T1000 (cell line): ENCODE data around the gene HECTD2.
"Not testable (repeated sequence)": the region's sequence is repeated elsewhere in the genome, so short reads cannot be mapped to it uniquely, and the experiment has no call there.

ENCODE experiments used
- DNase-seq: peaks from one replicate; lab custom pipeline; 2025; ENCODE audit warnings: mixed read lengths; lab: John Stamatoyannopoulos, UW

HECTD2 gene

DNA sequence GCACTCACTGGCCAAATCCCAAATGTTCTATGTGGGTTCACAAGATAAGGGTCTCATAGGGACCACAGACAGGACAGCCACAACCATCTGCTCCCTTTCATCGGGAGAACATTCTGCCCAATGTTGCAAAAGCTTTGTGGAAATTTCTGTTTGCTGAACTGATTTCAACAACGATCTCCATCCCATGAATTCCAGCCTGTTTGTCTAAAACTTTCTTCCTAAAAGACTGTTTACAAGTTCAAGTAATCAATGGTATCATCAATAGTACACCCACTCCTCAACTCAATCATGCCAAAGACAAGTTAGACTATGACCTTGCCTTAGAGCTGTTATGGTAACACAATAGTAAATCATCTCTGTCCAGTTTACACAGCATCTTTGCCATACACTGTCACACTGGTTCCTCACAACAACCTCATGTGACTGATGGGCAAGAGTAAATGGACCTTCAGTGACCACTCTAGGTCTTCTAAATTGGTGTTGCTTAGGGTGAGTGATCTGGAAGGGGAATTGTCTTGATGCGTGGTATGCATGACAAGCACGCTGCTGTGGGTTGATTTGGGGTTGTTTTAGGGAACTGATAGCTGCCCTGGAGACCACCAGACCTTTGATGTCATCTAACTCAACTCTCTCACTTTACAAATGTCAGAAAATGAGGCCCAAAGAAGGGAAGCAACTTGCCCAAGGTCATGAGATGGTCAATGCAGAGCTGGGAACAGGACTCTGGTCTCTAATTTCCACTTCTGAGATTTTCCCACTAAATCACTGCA is 127.7 kb downstream of the HECTD2 start:
- no peak for DNase-seq

DNA sequence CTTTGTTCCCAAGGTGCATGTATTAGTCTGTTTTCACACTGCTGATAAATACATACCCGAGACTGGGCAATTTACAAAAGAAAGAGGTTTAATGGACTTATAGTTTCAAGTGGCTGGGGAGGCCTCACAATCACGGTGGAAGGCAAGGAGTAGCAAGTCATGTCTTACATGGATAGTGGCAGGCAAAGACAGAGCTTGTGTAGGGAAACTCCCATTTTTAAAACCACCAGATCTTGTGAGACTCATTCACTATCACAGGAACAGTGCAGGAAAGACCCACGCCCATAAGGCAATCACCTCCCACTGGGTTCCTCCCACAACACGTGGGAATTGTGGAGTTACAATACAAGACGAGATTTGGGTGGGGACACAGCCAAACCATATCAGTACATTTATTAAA is 129.8 kb downstream of the HECTD2 start:
- DNase-seq: no peak

DNA sequence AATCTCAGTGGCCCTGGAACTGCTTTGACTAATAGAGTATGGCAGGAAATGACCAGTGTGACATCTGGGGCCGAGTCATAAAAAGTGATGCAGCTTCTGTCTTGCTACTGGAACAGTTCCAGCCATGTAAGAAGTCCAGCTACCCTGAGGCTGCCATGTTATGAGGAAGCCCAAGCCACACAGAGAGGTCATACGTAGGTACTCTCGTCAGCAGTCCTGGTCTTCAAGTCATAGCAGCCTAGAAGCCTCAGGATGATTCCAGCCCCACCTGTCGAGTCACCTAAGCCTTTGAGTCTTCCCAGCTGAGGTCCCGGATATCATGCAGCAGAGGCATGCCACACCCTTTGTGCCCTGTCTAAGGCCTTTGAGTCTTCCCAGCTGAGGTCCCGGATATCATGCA is 130.6 kb downstream of the HECTD2 start:
- peak; percentile 37 for DNase-seq

DNA sequence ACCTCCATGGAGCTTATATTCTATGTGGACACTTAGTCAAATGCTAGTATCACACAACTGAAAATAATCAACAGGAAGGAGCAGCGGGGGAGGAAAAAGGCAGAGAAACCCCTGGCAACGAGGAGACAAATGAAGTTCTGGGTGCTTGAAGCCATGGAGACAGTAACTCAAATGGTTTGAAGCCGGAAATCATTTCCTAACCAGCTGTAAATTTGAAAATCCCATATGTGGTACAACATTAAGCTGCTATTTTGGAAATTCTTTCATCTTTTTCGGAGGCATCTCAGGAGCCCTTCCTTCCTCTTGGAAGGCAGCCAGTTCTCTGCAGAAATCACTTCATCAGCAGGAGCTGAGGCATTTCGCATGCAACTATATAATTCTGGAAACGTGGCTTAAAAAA is 131.3 kb downstream of the HECTD2 start:
- DNase-seq: no peak

DNA sequence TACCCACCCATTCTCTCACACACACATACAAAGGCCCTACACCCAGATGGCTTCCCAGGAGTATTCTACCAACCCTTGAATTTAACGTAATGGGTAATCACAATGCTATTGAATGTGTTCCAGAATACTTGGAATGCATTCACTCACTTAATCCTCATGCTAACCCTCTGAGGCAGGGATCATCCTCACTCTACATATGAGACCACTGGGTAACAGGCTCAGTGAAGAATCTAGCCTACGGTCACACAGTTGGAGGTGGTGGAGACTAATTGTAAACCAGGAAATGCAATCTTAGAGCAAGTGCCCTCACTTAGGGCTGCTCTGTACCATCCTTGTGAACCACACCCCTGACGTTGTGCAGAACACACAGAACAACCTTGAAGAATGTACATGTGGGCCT is 135.2 kb downstream of the HECTD2 start:
- no peak for DNase-seq

DNA sequence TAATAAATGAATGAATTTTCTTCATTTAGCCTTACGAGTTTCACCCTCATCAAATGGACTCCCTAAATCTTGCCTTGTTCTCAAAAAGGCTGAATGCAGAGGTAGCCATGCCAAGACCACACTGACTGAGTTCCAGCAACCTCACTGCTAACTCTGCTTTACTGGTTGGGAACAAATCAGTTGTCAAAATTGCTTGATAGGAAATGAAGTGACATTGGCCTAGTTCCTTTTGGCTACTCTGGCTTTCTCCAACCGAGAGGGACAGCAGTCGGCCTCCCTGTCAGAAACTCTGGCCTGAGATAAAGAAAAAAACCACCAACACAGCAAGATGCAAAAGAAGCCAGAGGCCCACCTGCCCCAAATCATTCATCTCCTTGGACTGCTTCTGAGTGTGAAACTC is 135.7 kb downstream of the HECTD2 start:
- DNase-seq: no peak

DNA sequence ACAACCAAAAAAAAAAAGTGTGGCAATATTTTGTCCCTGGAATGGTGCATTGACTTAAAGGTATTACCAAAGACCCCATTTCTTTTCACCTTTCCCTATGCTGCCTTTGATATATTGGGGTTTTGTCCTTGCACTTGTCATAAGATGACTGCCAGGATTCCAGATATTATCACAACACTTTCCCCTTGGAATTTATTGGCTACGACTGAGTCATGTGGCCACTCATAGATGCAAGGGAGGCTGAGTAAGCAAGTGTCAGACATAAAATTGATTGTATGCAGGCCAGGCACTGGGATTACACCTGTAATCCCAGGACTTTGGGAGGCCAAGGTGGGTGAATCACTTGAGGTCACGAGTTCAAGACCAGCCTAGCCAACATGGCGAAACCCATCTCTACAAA is 139.1 kb downstream of the HECTD2 start:
- peak; percentile 28 for DNase-seq

DNA sequence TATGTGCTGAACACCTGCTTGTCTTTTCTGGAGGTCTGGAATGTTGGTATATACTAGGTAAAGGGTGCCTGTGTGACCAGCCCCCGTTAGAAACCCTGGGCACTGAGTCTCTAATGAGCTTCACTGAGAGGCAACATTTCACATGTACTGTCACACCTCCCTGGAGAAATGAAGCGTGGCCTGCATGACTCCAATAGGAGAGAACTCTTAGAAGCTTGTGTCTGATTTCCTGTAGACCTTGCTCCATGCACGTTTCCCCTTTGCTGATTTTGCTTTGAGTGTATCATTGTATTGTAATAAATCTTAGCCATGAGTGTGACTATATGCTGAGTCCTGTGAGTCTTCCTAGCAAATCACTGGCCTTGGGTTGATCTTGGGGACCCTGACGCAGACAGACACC is 139.9 kb downstream of the HECTD2 start:
- DNase-seq: no peak

DNA sequence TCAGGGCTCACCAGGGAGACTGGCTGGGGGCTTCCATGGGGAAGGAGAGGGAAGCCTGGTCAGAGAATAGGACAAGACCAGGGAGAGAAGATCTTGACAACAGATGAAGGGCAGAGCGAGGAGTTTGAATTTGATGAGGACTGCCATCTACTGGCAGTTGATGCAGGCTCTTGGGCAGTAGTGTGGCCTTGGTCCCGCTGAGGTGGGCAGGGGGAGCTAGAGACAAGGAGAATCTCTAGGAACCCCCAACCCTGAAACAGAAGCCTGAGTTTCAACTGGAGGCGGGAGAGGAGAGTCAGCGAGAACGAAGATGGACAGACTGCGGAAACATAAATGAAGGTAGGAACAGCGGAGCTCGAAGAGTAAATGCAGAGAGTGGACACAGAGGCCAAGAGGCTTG is 141.7 kb downstream of the HECTD2 start:
- DNase-seq: no peak

DNA sequence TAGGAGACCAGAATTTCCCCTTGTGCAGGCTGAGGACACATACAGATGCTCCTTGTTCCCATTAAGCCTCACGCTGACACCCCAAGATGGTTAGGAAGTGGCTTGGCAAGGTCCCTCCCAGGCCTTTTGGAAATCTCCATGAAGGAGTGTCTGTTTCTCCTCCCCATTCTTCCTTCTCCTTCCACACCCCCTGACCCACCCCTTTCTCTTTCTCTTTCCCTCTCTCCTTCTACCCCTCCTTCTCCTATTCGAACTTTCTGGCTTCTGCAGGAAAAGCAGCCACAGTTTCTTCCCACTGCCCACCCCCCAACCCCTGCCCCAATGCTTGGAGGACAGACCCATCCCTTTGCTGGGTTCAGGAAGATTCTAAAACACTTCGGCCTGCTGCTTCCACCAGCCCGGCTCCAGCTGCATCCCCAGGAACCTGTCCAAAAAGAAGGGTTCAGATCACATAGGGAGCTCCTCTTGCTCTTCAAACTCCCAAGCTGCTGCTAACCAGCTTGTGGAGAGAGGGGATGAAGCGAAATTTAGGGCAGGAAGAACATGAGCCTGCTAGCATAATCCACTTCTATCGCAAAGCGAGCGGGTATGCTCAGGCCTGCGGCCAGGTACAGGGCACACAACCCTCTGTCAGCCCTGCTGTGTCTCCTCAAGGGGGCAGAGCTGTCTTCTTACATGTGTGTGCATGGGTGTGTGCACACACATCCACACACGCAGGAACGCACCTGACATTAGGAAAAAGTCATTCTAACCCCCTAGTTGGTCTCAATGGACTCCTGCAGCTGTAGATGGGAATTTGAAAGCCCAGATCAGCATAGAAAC is 142.3 kb downstream of the HECTD2 start:
- no peak for DNase-seq

DNA sequence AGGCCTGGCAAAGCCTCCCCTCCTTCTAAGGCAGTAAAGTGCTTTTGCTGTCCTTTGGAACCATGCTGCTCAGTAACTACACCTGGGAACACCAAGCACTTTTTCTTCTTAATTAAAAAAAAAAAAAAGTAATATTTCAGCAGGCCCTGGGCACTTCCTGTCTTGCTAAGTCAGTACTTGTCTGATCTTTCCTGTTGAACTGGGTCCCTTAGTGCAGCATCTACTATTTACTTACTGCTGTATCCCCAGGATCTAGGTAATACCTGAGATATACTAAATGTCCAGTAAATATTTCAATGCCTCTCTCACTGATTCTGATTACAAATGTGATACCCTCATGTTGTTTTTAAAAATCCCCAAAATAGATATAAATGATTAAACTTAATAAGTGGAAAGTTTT is 145.3 kb downstream of the HECTD2 start:
- DNase-seq: no peak

DNA sequence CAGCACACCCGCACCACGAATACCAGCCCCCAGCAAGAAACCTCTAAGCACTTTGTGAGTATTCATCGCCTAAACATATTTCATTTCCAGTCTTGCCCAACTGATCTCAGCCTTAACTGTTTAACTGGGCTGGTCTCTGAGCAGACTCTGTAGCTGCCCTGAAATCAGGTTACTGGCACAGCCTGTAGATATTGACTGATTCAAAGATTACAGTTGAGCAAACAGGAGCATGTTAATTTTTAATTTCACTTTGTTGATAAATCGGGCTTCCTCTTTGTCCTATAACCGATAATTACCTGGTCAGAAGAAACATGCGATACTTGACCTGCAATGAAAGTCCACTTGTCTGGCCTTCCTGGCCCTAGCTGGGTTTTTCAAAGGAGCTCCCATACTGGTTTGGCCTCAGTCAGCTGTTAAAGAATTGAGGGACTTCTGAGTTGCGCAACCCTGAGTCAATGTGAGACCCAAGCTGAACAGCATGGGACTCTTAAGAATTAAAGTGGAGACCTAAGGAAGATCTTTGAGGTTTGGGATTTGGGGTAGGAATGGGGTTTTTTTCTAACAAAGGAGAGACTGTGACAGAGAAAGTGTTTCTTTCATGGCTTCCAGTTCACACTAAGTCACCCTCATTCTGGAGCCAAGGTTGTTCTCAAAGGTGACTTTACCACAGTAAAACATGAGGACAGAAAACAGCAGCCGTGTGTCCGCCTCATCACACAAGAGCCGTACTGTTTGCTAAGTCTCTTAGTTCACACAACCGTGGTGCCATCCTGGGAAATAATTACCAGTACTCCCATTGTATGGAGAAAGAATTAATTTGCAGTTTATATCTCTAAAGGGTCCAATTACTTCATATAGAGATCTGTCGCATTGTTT is 146.8 kb downstream of the HECTD2 start:
- no peak for DNase-seq

DNA sequence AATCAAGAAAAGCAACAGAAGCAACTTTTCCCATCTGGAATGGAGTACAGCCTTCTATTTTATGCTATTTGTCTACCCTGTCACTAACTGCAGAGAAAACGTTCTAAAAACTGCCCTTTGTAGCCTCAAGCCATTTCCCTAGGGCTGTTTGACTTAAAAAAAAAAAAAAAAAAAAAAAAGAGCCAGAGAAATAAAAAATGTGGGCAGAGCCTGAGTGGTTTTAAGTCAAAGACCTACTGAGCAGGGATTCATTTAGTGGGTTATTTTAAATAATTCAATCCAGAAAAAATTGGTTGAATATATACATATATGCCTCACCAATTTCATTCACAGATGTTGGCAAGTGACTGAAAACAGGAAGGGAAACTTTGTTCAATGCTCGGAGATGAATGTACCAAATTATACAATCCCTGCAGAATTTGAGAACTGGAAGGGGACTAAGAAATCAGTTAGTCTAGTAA is 147.5 kb downstream of the HECTD2 start:
- DNase-seq: no peak

DNA sequence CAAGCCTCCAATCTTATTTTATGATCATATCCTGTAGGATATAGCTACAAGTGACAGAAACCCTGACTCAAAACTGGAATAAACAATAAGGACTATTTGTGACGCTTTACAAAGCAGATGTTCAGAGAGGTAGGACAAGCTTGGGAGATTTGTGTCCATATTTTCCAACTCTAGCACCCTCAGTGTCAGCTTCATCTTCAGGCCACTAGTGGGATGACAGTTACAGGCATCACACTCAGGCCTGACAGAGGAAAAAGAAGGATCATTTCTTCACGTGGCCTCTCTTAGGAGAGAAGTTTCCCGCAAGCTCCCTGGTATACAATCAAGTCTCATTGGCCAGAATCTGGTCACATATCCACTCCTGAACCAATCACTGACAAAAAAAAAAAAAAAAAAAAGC is 148.3 kb downstream of the HECTD2 start:
- no peak for DNase-seq

DNA sequence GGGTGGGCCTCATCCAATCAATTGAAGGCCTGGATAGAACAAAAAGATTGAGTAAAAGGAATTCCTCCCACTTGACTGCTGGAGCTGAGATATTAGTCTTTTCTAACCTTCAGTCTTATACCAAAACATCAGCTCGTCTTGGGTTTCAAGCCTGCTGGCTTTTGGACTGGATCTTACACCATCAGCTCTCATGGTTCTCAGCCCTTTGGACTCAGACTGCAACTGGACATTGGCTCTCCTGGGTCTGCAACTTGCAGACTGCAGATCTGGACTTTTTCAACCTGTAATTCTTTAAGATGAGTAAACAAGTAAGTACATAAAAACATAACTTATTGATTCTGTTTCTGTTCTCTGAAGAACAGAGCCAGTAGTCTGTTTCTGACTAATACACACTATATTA is 149.0 kb downstream of the HECTD2 start:
- no peak for DNase-seq

DNA sequence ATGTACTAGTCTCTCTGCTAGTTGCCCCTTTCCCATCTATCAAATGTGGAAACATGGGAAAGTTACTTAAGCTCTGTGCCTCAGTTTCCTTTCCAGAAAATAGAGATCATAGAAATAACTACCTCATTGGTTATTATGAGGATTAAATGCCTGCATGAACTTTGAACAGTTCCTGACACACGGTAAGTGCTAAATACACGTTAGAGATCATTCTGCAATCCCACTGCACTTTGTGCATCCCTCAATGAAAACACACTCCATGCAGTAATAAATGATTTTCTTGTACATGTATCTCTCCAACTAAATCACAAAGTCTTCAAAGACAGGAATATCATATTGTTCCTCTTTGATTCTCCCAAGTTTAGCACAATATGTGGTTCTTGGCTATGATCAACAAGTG is 149.6 kb downstream of the HECTD2 start:
- no peak for DNase-seq

DNA sequence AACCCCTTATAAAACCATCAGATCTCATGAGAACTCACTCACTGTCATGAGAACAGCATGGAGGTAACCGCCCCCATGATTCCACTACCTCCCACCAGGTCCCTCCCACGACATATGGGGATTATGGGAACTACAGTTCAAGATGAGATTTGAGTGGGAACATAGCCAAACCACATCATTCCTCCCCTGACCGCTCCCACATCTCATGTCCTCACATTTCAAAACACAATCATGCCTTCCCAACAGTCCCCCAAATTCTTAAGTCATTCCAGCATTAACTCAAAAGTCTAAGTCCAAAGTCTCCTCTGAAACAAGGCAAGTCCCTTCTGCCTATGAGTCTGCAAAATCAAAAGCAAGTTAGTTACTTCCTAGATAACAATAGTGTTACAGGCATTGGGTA is 150.7 kb downstream of the HECTD2 start:
- not testable (repeated sequence) for DNase-seq

DNA sequence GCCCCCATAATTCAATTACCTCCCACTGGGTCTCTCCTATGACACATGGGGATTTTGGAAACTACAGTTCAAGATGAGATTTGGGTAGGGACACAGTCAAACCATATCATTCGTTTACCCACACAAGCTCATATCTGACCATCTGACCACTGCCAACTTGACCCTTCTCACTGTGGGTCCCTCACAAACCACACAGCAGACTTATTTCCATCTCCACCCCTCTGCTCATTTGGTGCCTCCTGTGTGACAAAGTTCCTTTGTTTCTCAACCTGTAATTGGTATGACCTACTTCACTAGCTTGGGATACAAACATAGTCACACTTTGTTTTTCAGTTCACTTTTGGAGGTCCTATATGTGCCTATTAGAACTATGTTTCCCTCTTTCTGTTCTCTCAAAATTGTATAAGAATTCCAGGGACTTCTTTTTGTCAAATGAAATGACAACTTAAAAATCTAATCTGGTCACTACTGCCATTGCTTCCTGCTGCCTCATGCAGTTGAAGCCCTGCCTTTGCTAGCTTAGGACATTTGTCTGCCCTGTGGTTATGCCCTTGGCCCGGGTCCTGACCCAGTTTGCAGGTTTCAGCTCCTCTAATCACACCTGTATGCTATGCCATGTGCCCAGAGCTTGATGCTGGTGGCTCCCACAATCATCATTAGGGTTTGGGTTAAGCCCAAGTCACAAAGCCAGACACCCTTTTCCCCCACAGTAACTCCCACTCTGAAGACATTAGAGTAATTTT is 152.9 kb downstream of the HECTD2 start:
- no peak for DNase-seq

DNA sequence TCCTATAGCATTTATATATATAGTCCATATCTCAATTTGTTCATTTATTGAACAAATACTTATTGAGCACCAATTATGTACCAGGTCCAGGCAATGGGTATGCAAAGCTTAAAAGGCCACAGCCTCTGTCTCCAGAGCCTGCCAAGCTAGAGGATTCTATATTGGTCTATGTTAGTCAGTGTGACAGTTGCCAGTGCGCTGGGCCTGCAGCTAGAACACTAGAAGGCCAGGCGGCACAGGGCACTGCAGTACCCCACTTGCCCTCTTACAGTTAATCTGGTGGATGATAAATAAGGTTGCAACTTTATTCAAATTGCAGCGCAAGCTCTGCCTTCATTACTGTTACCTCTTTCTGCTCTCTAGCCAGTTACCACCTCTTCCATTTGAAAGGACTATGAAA is 153.9 kb downstream of the HECTD2 start:
- no peak for DNase-seq
